Progenitor cell of endocrine pancreas (in vitro differentiated cells): ENCODE measurements around the gene ARHGEF12. TPM values are rescaled to one million over a fixed set of nuclear protein-coding genes. Genes with fewer than 3 reads are reported as not detected.

Experiments
- DNase-seq: peaks from one replicate; pipeline ENCODE4 v3.0.0; 2021; ENCODE audit warnings: low spot score; ENCODE audit not compliant: unreplicated experiment
- H3K27ac Mint-ChIP-seq: 2 replicates; pipeline ENCODE4 v1.8.0; 2021; ENCODE audit warnings: mild to moderate bottlenecking, moderate library complexity, mixed read lengths
- H3K27me3 Mint-ChIP-seq: 2 replicates; pipeline ENCODE4 v1.8.0; 2021; ENCODE audit warnings: mixed read lengths
- H3K36me3 Mint-ChIP-seq: 2 replicates; pipeline ENCODE4 v1.8.0; 2022; ENCODE audit warnings: mixed read lengths; ENCODE audit not compliant: insufficient read depth
- H3K4me1 Mint-ChIP-seq: 2 replicates; pipeline ENCODE4 v1.8.0; 2021; ENCODE audit warnings: low read depth, mixed read lengths
- H3K4me3 Mint-ChIP-seq: 2 replicates; pipeline ENCODE4 v1.8.0; 2021; ENCODE audit warnings: low read depth, mild to moderate bottlenecking, moderate library complexity, mixed read lengths
- H3K9me3 Mint-ChIP-seq: 2 replicates; pipeline ENCODE4 v1.8.0; 2021; ENCODE audit warnings: low read depth, mixed read lengths
- total RNA-seq: library from RNA; stranded (reverse); gene quantifications from 2 replicates; pipeline ENCODE4 v1.2.1, GENCODE V29; 2021
- TF ChIP-seq, protein P1 (sequence below): fragments of 200-600 bp; sonication (generic); IDR thresholded peaks from one replicate; pipeline ENCODE4 v1.5.0; 2021; ENCODE audit warnings: antibody characterized with exemption, mild to moderate bottlenecking; ENCODE audit not compliant: unreplicated experiment

The ARHGEF12 gene
- total RNA-seq, 1 donor from 2014 or later = 64.9 TPM

DNA sequence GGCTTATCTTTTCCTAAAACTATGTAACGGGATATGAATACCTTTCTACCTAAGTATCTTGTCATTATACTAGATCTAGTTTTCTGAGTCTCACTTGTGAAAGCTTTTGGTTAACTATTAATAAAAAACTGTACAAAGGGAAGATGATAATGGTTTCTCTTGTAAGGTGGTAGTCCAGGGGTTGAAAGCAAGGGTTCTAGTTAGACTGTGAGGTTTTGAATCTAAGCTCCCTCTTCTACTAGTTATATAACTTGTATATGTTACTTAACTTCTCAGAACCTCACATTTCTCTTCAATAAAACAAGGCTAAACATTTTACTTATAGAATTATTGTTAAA lies 54.3 kb downstream of the ARHGEF12 start:
- no peak overlapping the region for H3K4me3 Mint-ChIP-seq
- peaks cover 22% of the 10 kb centered on the region for H3K4me1 Mint-ChIP-seq
- H3K36me3 Mint-ChIP-seq = peaks cover 12% of the 10 kb centered on the region

GRCh38 chr11:120391292-120391691 lies 55.1 kb downstream of the ARHGEF12 start:
- Mint-ChIP-seq H3K36me3 (peaks cover 13% of the 10 kb centered on the region), H3K4me1 (peaks cover 17% of the 10 kb centered on the region), H3K4me3 (no peak overlapping the region), H3K27me3 (no peaks in the 10 kb centered on the region), H3K27ac (peak overlapping the region; percentile 40), H3K9me3 (peaks cover 15% of the 10 kb centered on the region)
- TF ChIP-seq, protein P1, sequence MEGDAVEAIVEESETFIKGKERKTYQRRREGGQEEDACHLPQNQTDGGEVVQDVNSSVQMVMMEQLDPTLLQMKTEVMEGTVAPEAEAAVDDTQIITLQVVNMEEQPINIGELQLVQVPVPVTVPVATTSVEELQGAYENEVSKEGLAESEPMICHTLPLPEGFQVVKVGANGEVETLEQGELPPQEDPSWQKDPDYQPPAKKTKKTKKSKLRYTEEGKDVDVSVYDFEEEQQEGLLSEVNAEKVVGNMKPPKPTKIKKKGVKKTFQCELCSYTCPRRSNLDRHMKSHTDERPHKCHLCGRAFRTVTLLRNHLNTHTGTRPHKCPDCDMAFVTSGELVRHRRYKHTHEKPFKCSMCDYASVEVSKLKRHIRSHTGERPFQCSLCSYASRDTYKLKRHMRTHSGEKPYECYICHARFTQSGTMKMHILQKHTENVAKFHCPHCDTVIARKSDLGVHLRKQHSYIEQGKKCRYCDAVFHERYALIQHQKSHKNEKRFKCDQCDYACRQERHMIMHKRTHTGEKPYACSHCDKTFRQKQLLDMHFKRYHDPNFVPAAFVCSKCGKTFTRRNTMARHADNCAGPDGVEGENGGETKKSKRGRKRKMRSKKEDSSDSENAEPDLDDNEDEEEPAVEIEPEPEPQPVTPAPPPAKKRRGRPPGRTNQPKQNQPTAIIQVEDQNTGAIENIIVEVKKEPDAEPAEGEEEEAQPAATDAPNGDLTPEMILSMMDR = no peak
- no peak for DNase-seq

More for the DNA sequence above, 54.3 kb downstream of the ARHGEF12 start:
- Mint-ChIP-seq H3K27me3 (no peaks in the 10 kb centered on the region), H3K27ac (no peak overlapping the region), H3K9me3 (peaks cover 15% of the 10 kb centered on the region)
- DNase-seq = no peak
- TF ChIP-seq, protein P1 = no peak

DNA sequence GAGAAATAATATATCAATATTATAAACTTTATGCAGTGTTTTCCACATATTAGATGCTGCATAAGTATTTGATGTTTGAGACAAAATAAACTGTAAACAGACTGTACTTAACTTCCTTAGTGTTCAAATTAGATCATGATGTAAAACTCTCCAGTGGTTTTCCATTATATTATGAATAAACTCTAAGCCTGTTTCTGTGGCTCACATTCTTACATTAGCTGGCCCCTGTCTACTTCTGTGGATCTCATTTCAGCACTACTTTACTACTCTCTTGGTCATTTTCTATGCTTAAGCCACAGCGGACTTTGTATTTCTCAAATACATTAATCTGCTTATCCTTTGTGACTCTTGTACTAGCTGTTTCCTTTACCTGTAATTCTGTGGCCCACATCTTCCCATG lies 55.6 kb downstream of the ARHGEF12 start:
- no peak for DNase-seq
- Mint-ChIP-seq H3K4me1 (peaks cover 12% of the 10 kb centered on the region), H3K36me3 (peaks cover 13% of the 10 kb centered on the region), H3K27ac (peak overlapping the region; percentile 40), H3K27me3 (no peaks in the 10 kb centered on the region), H3K4me3 (no peak overlapping the region), H3K9me3 (peaks cover 15% of the 10 kb centered on the region)
- TF ChIP-seq, protein P1 = no peak

DNA sequence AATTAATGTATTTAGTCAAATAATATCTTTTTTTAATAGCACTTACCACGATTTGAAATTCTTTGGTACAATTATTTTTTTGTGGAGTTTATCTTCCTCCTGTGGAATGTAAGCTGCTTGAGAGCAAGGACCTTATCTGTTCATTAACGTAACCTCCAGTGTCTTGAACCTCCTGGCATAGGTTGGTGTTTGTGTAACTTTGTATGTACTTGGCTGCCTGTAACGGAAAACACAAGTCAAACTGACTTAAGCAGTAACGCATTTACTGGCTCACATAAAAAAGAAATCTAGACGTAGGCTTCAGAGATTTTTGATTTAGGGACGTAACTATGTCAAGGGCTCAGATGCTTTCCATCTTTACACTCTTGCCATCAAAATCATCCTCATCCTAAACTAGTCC lies 56.1 kb downstream of the ARHGEF12 start:
- H3K4me3 Mint-ChIP-seq = no peak overlapping the region
- no peak for DNase-seq
- peaks cover 13% of the 10 kb centered on the region for H3K36me3 Mint-ChIP-seq
- H3K27ac Mint-ChIP-seq = no peak overlapping the region
- TF ChIP-seq, protein P1 = no peak
- H3K4me1 Mint-ChIP-seq = peaks cover 11% of the 10 kb centered on the region
- peaks cover 15% of the 10 kb centered on the region for H3K9me3 Mint-ChIP-seq
- H3K27me3 Mint-ChIP-seq = no peaks in the 10 kb centered on the region

DNA sequence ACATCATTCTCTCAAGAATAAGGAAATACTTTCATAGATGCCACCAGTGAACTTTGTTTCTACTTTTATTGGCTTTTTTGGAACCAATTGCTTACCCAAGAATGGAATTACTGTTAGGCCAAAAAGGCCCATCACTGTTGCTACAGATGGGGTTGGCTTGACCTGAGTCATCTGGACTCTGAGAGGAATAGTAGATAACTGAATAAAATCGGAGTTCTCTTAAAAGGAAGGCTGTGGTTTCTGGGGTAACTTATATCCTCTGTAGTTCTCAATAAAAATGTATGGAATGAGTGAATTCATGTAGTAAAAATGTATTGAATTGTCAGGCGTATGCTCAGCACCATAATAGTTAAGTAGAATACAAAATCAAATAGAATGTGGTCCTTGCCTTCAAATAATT lies 56.6 kb downstream of the ARHGEF12 start:
- TF ChIP-seq, protein P1 = no peak
- no peaks in the 10 kb centered on the region for H3K27me3 Mint-ChIP-seq
- peaks cover 13% of the 10 kb centered on the region for H3K36me3 Mint-ChIP-seq
- DNase-seq = no peak
- peaks cover 11% of the 10 kb centered on the region for H3K4me1 Mint-ChIP-seq
- no peak overlapping the region for H3K27ac Mint-ChIP-seq
- H3K4me3 Mint-ChIP-seq = no peak overlapping the region
- peaks cover 15% of the 10 kb centered on the region for H3K9me3 Mint-ChIP-seq
